GM12873 (cell line): Measurements from ENCODE around the gene MLLT10.

Experiments used
- CTCF ChIP-seq: IDR thresholded peaks from 2 replicates; pipeline ENCODE4 v1.5.1; 2012; ENCODE audit warnings: low read depth, mild to moderate bottlenecking, moderate library complexity, low read length, control low read depth; ENCODE audit not compliant: insufficient read depth; ENCODE audit errors: missing control alignments

The MLLT10 gene

GRCh38 chr10:21514818-21515351 is 19.1 kb upstream of the MLLT10 start:
- no peak for TF ChIP-seq CTCF

DNA sequence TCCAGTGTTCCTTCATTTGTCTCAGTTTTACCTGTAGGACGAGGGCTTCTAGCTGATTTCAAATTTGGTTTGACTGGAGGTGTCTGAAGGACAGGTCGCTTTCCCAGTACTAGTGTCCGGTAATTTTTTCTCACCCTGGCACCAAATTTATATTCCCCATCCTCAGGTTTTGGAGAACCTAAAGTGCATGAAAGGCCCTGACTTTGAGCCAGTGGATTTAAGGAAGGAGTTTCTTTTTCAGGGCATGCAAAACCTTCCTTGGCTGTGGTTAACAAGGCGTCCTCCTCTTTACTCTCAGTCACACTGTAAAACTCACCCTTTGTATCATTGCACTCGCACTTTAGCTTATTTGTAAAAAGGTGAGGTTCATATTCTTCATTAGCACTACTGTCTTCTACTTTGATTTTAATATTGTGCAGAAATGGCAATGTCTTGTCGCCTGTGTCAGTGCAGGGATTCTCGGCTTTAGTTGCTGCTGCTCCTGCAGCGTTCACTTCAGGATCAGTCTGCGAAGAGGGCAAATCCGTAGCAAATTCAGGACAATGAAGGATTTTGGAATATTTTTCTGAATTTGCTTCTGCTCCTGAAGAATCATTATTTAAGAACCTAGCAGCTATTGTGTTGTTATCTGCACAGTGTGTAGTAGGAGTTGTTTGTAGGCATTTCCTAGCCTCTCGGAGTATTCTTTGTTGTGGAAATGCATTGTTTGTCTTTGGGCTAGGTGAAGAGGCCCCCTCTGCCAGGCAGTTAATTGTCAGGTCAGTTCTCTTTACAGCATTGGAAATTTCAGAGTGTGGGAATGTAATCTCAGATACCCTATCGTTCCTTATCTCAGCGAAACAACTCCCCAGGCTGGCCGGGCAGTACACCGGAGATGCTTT is 18.4 kb upstream of the MLLT10 start:
- TF ChIP-seq CTCF, result no peak

DNA sequence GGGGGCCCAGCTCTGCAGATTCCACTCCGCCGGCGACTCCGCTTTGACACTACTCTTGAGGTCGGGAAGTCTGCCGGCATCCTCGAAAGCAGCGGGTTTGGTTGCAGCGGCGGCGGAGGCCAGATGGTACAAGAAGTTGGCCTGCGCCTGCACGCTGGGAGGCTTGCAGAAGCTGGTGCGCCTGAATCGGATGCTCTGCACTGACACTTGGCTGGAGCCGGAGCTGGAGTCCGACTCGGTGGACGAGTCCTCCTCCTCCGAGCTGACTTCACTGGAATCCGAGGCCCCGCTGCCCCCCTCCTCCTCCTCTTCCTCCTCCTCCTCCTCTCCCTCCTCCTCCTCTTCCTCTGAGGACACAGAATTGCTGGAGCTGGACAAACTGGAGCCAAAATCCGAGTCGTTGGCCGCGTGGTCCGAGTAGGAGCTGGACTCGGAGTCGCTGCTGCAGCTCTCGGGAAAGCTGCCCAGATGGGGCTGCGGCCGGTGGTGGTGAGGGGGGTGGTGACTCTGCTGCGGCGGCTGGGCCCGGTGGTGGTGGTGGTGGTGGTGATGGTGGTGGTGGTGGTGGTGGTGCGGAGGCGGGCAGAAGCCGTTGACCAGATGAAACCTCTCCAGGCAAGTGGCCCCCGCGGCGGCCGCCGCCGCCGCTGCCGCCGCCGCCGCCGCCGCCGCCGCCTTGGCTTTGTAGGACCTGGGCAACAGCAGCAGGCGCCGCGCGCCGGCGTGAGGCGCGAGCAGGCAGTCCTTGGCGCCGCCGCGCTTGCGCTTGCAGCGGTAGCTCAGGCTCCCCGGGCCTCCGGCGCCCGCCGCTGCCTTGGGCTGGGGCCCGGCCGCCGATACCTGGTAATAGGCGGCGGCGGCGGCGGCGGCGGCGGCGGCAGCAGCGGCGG is 17.5 kb upstream of the MLLT10 start:
- TF ChIP-seq CTCF, result no peak

DNA sequence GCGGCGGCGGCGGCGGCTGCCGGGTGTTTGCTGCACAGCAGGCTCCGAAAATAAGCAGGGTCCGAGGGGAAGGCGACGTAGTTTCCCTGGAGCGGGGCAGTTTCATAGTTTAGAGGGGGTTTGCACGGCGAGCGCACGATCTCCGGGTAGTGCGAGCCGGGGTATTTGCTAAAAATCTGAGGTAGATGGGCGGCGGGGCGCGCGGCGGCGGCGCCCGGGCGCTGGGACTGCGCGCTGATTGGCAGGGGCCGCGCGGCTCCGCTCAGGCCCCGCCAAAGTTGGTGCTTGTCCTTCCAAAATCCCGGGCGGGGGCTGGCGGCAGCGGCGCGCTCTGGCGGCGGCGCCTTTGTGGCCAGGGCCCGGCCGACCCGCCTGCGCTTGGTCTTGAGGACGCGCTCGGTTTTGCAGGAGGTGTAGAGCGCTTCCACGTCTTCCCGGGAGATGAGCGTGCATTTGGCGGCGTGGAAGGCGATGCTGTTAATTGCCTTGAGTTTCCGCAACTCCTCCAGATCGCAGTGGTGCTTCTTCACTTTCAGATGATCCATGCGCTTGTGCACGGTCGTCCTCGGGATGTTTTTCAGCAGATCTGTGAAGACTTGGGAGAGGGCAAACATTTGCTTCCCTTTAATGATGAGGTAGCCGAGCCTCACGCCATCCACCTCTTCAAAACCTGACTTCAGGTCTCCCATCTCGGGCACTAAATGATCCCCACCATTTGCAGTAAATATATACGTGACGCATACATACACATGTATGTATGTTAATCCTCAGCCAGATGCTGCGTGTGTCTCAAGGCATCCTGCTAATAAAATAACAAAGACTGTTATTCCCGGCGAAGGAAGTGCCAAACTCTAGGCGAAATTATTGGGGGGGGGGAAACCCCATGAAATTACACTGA is 16.6 kb upstream of the MLLT10 start:
- TF ChIP-seq CTCF, result no peak

DNA sequence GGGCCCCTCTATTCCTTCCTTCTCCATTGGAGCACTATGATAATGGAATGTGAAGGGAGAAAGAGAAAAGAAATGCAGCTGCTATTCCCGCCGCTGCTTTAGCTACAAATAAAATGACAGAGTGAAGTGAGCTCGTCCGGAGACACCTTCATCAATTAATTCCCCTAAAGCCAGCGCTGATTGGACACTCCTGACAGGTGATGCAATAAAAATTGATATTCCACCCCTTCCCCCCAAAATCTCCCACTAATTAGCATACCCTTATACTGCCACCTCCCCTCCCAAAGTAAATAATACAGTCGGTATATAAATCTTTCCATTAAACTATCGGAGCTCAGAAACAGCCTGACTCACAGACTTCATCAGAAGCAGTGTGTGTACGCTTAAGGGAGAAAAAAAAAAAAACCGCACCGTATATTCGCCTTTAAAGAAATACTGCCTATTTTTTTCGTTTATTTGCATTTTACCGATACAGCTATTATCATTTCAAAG is 15.8 kb upstream of the MLLT10 start:
- no peak for TF ChIP-seq CTCF

DNA sequence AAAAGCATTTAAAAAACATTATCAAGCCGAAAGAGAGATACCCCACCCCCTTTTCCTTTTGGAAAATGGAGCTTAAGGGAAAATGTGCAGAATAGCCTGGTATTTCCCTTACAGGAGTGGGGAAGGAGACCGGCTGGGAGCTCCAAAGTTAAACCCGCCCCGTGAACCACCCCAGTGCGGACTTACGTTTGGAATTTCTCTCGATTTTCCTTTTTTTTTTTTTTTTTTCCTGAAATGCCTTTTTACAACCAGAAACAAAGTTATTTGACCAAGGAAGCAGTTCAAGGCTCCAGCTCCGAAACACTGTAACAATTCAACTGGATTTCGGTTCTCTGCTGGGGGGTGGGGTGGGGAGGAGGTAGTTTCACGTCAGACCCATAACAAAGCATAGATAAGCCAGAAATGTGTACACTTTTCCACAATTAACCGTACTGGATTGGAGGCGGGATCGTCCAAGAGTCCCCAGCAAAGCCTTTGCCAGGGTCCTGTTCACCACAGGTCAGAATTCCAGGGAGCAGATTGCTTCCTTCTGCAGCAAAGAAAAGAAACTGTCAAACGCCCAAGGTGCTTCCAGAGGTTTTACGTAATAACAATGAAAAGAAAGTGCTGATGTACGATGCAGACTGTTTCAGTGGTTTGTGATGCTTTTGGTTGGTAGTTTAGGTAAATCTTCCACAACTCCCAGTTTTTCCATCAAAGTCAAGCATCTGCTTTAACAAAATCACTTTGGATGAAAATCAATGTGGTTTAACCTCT is 15.2 kb upstream of the MLLT10 start:
- TF ChIP-seq CTCF, result no peak
